WERI-Rb-1 (cell line): Measurements from ENCODE around the gene AATF.

Experiments
- DNase-seq: peaks from one replicate; pipeline ENCODE4 v3.0.0-alpha.2; 2020
- H3K27ac ChIP-seq: fragments of 250-450 bp; sonication (Bioruptor Pico); 2 replicates; pipeline ENCODE4 v1.5.1; 2020; ENCODE audit warnings: mild to moderate bottlenecking, moderate library complexity
- H3K27me3 ChIP-seq: fragments of 250-450 bp; sonication (Bioruptor Pico); 2 replicates; pipeline ENCODE4 v1.5.1; 2021; ENCODE audit warnings: mild to moderate bottlenecking, low read depth, moderate library complexity; ENCODE audit not compliant: insufficient read depth, severe bottlenecking
- H3K36me3 ChIP-seq: fragments of 250-450 bp; sonication (Bioruptor Pico); 2 replicates; pipeline ENCODE4 v1.5.1; 2020; ENCODE audit warnings: mild to moderate bottlenecking, moderate library complexity
- H3K4me3 ChIP-seq: 2 replicates; pipeline ENCODE4 v1.5.1; 2011; ENCODE audit warnings: low read depth, mild to moderate bottlenecking, control low read depth, low read length
- H3K9me3 ChIP-seq: fragments of 250-450 bp; sonication (Bioruptor Pico); 2 replicates; pipeline ENCODE4 v1.5.1; 2021; ENCODE audit warnings: mild to moderate bottlenecking, moderate library complexity; ENCODE audit not compliant: severe bottlenecking
- TF ChIP-seq, protein P1 (sequence below): IDR thresholded peaks from 2 replicates; pipeline ENCODE4 v1.5.1; 2011; ENCODE audit warnings: low read depth, mild to moderate bottlenecking, control low read depth, inconsistent platforms, low read length

The AATF gene

DNA sequence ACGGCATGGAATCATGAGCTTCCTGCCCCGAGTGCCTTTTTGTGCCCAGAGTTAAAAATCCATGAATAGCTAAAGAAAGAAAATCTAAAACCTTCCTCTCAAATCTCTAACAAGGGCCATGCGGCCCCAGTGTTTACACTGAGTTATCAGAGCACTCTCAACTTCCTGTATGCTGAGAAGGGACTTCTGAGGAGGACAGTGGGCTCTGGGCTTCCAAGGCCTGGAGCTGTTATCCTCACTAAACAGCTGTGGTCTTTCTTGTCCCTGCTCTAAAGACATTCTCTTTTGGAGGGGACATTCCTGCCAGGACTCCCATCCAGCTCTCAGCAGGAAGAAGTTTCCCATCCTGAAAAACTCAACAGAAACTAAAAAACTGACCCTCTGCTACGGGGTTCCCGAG is 135.6 kb downstream of the AATF start:
- TF ChIP-seq, protein P1, sequence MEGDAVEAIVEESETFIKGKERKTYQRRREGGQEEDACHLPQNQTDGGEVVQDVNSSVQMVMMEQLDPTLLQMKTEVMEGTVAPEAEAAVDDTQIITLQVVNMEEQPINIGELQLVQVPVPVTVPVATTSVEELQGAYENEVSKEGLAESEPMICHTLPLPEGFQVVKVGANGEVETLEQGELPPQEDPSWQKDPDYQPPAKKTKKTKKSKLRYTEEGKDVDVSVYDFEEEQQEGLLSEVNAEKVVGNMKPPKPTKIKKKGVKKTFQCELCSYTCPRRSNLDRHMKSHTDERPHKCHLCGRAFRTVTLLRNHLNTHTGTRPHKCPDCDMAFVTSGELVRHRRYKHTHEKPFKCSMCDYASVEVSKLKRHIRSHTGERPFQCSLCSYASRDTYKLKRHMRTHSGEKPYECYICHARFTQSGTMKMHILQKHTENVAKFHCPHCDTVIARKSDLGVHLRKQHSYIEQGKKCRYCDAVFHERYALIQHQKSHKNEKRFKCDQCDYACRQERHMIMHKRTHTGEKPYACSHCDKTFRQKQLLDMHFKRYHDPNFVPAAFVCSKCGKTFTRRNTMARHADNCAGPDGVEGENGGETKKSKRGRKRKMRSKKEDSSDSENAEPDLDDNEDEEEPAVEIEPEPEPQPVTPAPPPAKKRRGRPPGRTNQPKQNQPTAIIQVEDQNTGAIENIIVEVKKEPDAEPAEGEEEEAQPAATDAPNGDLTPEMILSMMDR = no peak
- H3K9me3 ChIP-seq = no peaks in the 10 kb centered on the region
- no peak for DNase-seq
- no peak overlapping the region for H3K4me3 ChIP-seq
- peaks cover 33% of the 10 kb centered on the region for H3K36me3 ChIP-seq
- no peak overlapping the region for H3K27ac ChIP-seq
- H3K27me3 ChIP-seq = no peaks in the 10 kb centered on the region

DNA sequence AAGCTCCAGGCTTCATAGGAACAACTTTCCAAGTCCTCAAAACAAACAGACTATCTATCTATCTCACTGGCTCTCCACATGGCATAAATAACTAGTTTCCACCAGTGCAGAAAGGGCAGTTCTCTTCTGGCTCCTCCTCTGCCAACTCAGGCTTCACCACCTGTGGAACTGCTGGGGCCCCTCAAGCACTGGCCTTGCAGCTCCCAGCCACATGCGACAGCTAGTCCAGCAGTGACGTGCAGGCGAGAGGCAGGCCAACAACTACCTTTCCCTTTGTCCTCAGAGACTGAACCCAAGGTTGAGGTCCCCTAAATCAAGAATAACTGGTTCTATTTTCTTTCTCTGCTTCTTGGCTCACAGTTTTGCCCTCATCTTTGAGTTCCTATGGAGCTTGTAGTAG is 137.6 kb downstream of the AATF start:
- DNase-seq = no peak
- TF ChIP-seq, protein P1 = no peak
- Histone ChIP-seq H3K4me3 (no peak overlapping the region), H3K27ac (no peak overlapping the region), H3K27me3 (no peaks in the 10 kb centered on the region), H3K9me3 (no peaks in the 10 kb centered on the region), H3K36me3 (peaks cover 33% of the 10 kb centered on the region)

DNA sequence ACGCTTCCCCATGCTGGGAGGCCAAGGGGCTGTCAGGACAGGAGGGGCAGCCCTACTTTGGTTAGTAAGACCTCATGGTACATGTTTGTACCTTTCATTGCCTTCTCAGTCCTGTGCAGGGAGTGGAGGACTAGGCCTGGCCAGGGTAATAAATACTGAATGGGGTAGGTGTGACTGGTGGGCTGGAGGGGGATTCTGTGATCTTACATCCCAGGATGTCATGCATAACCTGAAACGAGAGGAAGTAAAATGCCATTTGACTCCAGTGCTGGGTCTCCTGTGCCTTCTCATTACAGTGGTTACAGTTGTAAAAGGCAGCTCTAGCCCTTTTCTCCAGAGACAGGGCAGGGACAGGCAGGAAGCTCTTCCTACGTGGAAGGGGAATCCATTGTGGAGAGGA is 138.2 kb downstream of the AATF start:
- peaks cover 33% of the 10 kb centered on the region for H3K36me3 ChIP-seq
- no peaks in the 10 kb centered on the region for H3K9me3 ChIP-seq
- no peaks in the 10 kb centered on the region for H3K27me3 ChIP-seq
- TF ChIP-seq, protein P1 = no peak
- H3K4me3 ChIP-seq = no peak overlapping the region
- DNase-seq = no peak
- no peak overlapping the region for H3K27ac ChIP-seq

DNA sequence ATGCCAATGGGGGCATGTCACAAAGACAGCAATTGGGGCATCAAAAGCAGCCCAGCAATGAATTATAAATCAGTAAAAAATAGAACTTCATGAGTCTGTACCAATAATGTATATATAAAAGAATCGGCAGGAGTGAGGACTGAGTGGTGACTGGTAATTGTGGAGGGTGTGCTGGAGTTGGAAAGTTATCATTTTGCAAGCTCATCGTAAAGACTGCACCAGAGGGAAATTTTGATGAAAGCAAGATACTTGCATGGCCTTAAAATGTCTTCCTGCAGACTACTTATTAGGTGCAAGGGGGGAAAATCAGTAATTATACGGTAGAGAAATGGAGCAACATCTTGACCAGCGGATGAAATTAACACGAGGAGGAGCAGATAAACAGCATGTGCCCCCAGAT is 138.9 kb downstream of the AATF start:
- Histone ChIP-seq H3K4me3 (no peak overlapping the region), H3K9me3 (no peaks in the 10 kb centered on the region), H3K36me3 (peaks cover 37% of the 10 kb centered on the region), H3K27me3 (no peaks in the 10 kb centered on the region), H3K27ac (no peak overlapping the region)
- no peak for DNase-seq
- TF ChIP-seq, protein P1 = no peak

DNA sequence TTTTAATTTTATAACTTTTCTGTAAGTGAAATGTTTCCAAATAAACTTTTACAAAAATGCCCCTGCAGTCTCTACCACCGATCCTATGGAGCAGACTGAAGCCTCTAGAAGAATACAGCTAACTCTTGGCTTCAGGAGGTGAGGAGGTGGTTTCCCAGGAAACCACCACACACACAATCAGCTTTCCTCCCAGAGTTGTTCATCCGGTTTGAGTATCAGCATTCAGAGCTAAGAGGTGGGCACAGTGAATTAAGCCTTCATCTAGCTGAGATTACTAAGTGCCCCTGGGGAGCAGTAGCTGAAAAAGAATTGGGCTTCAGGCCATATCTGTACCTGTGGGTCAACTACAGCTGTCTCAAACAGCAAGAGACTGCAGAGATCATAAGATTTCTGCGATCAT is 139.7 kb downstream of the AATF start:
- TF ChIP-seq, protein P1 = no peak
- DNase-seq = no peak
- H3K27me3 ChIP-seq = no peaks in the 10 kb centered on the region

DNA sequence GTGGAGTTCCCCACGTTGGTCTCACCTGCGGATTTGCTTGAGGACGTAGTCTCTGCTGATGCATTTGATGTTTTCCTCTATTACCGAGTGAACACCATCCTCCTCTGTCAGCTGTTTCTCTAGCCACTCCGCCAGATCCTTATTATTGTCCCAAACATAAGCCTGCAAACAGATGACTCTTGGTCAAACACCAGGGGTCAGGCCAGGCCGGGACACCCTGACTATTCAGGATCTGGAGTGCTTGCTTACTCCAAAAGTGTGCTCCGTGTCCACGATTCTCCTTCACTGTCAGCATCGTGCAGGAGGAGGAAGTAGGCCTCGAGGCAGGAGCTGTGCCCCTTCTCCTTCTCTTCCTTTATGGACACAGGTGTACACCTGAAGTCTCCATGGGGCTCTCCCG is 140.2 kb downstream of the AATF start:
- DNase-seq = peak; percentile 42
- Histone ChIP-seq H3K36me3 (peaks cover 48% of the 10 kb centered on the region), H3K9me3 (no peaks in the 10 kb centered on the region), H3K27ac (no peak overlapping the region), H3K27me3 (no peaks in the 10 kb centered on the region), H3K4me3 (no peak overlapping the region)
- TF ChIP-seq, protein P1 = peak; percentile 25; the same call in 1 of the 2 replicates

More for the DNA sequence above, 139.7 kb downstream of the AATF start:
- Histone ChIP-seq H3K4me3 (no peak overlapping the region), H3K27ac (no peak overlapping the region), H3K9me3 (no peaks in the 10 kb centered on the region), H3K36me3 (peaks cover 45% of the 10 kb centered on the region)
